SIG-M5 (cell line): ENCODE results near the gene DNAJC25.

ENCODE experiments used
- DNase-seq: peaks from one replicate; lab custom pipeline; 2025; lab: John Stamatoyannopoulos, UW

DNAJC25 gene

GRCh38 chr9:111627260-111627963, 3.7 kb upstream of the DNAJC25 start:
- no peak for DNase-seq

- DNase-seq, result no peak
Observed at GRCh38 chr9:111628411-111628810, 2.7 kb upstream of the DNAJC25 start.

- no peak for DNase-seq
Observed at GRCh38 chr9:111630182-111630963, 761 bp upstream of the DNAJC25 start.

DNA sequence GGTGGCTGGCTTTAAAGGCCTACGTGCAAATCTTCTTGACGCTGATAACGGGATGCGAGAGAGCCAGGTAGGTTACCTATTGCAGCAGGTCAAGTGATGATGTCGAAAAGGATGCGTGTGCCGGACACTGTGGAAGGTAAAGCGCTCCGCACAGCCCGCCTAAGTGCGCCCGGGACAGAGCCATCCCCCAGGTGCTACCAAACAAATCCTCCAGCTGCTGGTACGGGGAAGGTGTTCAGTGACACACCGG, 245 bp upstream of the DNAJC25 start:
- no peak for DNase-seq

- no peak for DNase-seq
Observed at GRCh38 chr9:111632060-111632459, 926 bp downstream of the DNAJC25 start.

DNA sequence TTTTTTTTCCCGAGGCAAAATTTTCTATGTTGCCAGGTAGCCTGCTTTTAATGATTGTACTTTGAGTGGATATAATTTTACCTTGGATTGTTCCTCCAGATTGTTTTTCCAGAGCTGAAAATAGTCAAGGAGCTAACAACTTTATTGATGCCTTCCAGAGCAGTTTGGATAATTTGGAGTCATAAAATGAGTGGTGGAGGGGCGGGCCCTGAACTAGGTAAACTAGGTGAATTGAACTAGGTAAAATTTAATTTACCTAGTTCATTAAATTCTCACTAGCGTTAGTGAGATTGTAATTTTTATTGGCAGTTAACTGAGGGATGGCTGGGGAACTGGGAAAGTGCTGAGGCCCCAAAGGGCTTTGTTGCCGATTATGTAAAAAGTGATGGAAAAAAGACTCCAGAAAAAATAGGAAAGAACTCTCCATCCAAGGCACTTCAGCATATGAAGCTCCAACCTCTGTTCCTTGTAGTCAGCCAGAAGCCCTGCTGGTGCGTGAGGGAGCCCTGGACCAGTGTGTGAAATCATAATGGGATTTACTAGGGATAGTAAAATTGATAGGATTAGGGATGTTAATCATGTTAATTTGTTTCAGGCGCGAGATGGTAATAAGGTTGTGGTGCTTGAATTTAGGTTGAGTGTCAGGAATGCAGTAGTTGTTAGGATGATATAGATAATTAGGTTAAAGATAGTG, 1.7 kb downstream of the DNAJC25 start:
- DNase-seq, result no peak

GRCh38 chr9:111633389-111633736, 2.2 kb downstream of the DNAJC25 start:
- DNase-seq, result no peak

DNA sequence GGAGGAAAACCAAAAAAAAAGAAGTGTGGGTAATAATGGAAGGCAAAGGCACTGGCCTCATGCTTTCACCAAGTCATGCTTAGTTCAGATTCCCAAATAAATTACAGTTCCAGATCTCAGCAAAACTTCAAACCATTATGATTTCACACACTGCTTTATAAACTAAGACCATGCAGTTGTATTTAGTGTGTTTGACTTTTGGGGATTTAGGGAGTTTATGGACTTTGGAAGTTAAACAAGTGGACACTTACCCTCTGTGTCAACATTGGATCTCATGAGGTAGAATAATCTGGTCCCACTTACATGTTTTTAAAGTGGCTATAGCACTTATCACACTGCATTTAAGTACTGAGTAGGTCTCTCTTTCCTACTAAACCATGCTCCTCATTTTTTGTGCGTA, 3.7 kb downstream of the DNAJC25 start:
- no peak for DNase-seq

DNA sequence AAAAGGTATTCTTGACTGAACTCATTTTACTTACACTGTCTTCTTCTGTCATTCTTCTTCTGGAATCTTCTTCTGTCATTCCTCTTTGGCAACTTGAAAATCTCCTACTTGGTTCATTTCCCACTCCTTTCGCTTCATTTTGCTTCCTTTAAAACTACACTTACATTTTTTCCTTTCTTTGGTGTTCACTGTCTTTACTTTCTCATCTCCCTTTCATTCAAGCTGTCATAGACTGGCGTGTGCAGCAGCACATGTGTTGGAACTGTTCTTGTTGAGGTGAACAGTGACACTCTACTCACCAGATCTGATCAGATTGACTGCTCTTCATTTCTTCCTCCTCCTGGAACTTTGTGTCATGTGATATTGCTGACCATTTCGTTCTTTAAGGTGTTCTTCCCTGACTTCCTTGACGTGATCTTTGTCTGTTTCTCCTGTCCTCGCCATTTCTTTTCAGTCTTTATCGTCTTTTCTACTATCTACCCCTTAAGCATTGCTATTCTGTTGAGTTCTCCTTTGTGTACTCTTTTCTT, 6.4 kb downstream of the DNAJC25 start:
- DNase-seq, result no peak

DNA sequence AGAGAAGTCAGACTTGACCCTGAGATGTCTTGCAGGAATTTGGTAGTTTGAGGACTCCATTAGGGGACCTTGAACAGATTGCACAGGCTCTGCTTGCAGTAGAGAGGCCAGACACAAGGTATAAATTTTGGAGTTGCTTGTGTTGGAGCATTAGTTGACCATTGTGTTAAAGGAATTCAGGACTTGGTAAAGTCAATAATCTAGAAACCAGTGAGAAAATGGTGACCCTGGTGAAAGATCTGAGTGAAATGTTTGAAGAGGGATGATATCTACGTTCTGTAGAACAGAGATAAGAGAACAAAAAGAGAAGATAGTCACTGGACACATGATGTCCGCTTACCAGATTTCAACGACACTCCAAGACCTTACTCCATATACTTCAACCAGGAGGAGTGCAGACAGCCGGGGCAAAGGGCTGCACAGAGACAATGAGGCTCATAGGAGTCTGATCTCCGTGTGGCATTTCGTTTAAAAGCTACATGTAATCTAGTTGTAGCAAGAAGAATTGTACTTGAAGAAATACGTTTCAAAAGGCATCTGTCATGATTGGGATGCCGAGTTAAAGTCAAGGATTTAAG, 13.2 kb downstream of the DNAJC25 start:
- no peak for DNase-seq

GRCh38 chr9:111645806-111646205, 14.7 kb downstream of the DNAJC25 start:
- DNase-seq, result no peak

DNA sequence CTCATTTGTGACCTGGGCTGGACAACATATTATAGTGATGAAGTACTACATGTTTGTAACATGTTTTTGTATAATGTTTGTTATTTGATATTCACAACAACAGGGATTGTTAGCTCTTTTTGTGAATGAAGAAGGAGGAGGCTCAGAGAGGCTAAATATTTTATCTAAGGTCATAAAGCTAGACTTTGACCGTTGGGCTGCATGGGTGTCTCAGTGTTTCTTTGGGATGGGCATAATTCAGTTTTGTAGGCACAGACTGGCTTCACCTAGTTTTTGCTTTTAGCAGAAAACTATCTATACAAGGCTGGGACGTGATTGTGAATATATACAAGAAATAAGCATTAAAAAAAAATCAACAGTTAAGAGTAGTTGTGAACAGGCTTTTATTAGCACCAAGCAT, 15.3 kb downstream of the DNAJC25 start:
- no peak for DNase-seq

DNA sequence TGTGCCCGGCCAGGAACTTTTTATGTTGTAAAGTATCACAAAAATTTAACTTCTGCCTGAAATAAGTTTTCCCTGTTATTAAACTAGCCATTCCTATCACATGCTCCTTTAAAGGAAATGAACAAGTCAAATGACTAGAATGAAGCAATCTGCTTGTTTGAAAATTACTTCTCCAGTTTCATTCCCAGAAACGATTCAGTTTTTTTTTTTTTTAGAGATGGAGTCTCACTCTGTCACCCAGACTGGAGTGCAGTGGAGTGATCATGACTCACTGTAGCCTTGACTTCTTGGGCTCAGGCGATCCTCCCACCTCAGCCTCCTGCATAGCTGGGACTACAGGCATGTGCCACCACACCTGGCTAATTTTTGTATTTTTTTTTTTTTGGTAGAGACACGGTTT, 16.9 kb downstream of the DNAJC25 start:
- no peak for DNase-seq

GRCh38 chr9:111649016-111649415, 17.9 kb downstream of the DNAJC25 start:
- no peak for DNase-seq

DNA sequence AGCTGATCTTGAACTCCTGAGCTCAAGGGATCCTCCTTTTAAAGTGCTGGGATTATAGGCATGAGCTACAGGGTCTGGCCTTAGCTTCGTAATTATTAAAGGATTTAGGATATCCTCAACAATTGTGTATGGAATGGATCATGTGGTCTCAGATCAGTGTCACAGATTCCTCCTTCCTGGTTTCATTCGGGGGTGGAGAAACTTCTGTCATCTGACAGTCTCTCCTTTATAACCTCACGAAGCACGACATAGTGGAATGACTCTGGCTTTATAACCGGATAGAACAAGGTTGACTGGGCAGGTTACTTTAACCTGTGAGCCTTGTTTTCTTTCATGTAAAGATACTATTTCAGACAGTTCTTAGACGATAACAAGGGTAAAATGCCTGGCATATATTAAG, 25.9 kb downstream of the DNAJC25 start:
- no peak for DNase-seq

- no peak for DNase-seq
Observed at GRCh38 chr9:111658943-111659342, 27.8 kb downstream of the DNAJC25 start.

DNA sequence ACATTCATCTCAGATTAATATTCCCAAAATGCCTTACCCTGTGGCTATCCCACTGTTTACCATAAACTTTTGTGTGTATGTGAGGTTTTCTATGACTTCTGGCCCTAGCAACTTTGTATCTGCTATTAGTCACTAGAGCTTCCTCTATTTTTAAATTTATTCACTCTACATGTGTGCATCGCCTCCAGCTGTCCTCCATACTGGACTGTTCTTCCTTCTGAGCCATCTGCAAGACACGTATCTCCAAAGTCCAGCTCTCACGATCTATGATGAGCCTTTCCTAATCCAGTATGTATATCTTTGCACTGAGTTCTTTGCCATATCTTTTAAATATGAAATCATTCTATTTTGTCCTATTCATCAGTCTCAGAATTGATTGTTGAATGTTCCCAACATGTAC, 28.6 kb downstream of the DNAJC25 start:
- no peak for DNase-seq

DNA sequence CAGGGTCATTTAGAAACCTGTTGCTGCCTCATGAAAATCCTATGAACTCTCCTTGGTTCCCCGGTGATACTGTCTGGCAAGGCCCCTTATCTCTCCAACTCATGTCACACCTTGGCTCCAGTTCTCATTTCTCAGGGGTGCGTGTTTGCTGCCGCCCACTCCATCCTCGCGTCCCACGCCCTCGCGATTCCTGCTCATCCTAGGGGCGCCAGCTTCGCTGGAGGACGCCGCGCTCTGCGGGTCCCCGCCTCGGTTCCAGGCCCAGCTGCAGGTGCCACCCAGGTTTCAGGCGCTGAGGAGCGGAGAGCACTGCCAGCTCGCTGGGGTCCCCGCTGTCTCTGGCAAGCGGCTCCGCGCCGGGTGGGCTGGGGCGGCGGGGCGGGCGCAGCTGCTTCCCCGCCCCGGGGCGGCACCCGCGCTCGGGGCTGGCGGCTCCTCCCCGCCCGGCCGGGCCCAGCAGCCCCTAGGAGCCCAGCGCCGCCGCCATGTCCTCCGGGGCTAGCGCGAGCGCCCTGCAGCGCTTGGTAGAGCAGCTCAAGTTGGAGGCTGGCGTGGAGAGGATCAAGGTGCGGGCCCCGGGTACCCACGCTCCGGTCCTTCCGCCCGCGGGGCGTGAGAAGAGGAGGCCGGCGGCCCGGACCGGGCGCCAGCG, 30.1 kb downstream of the DNAJC25 start, which contains the start of gene GNG10:
Gene GNG10, plus strand, starts transcription at position 456 of the 652 bp plus-strand sequence. Its CDS starts 30 bp downstream, at position 486.
- DNase-seq, result no peak

DNA sequence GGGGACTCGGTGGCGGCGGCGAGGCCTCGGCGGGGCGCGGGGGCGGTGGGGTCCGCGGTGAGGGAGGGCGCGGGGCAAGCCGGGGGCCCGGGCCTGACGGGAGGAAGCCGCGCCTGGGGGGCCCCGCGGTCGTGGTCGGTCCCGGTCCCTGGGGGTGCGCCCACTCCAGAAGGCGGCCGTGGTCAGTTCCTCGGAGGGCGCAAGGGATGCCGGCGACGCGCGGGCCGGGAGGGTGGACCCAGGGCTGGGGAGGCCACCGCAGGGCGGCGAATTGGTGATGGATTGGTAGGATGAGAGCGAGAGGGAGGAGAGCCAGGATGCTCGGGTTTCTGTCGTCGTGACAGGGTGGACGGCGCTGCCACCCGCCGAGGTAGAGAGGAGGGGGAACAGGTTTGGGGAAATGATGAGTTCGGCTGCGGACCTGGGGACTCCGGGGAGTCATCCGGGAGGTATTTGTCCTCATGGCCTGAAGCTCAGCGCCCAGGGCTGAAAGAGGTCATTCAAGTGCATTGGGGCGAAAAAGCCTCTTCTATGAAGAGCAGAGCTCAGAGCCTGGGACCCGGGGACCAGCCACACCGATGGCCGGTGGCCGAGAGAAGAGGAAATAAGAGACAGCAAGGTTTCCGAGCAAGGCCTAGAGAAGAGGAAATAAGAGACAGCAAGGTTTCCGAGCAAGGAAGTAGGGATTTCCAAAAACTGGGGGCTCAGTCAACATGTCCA, 30.8 kb downstream of the DNAJC25 start:
- no peak for DNase-seq

- DNase-seq, result no peak
Observed at GRCh38 chr9:111662576-111663300, 31.6 kb downstream of the DNAJC25 start.

- DNase-seq, result no peak
Observed at GRCh38 chr9:111663301-111663823, 32.2 kb downstream of the DNAJC25 start.
